ENCODE measurements around the gene MED28. TPM values are rescaled to one million over a fixed set of nuclear protein-coding genes. Genes with fewer than 3 reads are reported as not detected.

Gene MED28
- total RNA-seq (10 to 100 TPM; 50.5 to 64.7 TPM), total RNA-seq (85.1 to 267 (median 160) reads per million in 172 experiments)
- 41.7 TPM for polyA plus RNA-seq (2013, experiment 1 of 2)
- polyA plus RNA-seq (2013, experiment 2 of 2) = 37.1 TPM

DNA sequence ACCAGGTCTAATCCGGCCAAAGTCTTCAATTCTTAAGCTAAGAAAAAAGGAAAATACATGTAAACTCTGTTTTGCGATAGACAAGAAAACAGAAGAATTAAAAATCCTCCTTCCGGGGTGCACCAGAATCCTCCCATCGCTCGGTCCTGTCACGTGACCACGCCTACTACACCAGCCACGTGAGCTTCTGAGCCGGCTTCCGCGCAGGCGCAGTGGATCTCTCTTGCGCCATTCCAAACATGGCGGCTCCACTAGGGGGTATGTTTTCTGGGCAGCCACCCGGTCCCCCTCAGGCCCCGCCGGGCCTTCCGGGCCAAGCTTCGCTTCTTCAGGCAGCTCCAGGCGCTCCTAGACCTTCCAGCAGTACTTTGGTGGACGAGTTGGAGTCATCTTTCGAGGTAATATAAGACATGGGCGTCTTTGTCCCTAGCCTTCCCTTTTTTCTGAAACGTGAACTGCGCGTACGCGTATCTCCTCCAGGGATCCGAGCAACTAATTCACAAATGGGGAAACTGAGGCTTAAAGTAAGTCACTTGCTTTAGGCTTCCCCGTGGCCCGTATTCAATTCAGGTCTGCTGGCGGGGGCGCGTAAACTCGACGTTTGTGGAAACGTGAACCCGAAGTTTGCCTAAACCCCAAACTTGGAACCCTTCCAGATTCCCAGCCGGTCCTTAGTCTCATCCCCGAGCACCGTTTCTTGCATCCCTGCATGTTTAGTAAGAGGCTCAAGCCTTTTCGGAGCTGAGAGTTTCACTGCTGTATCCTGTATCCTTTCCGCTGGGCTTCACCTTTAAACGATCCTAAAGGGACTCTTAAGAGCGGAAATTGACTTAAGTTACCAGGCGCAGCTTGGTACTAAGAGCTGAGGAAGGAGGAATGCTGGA is at the start of gene MED28:
TSS of gene MED28 (plus strand) at position 226 of the 884 bp plus-strand sequence. CDS start at position 240, 14 bp downstream.
- Histone ChIP-seq H3K9me3 (ENCODE audit: control insufficient read depth in 1 of 2, insufficient read depth in 1 of 2, low read length in 2 of 2) (no peaks in the 10 kb centered on the region), H3K27me3 (ENCODE audit: control insufficient read depth in 1 of 2, insufficient read depth in 2 of 2, low read length in 2 of 2) (no peaks in the 10 kb centered on the region), H3K27ac (ENCODE audit: low read depth in 1 of 2, low read length in 2 of 2) (peak within 1 kb of the TSS; percentile 68 to 92), H3K4me3 (ENCODE audit: low read length) (peak within 1 kb of the TSS; percentile 94), H3K4me1 (ENCODE audit: insufficient read depth, low read length) (peaks cover 55% of the 10 kb centered on the region), H3K36me3 (ENCODE audit: insufficient read depth, low read length) (peaks cover 27% of the 10 kb centered on the region)
- Mint-ChIP-seq H3K4me3 (peak within 1 kb of the TSS; percentile 93), H3K27ac (peak within 1 kb of the TSS; percentile 94), H3K27me3 (no peaks in the 10 kb centered on the region), H3K9me3 (no peaks in the 10 kb centered on the region), H3K36me3 (ENCODE audit: low read depth) (peaks cover 47% of the 10 kb centered on the region), H3K4me1 (ENCODE audit: low read depth) (peaks cover 50% of the 10 kb centered on the region)
- intact Hi-C loops (cut with DNase I, micrococcal nuclease) = loop anchor here (1.0 to 10.0 kb wide), 5 partner anchors 37 to 408 kb away; partner anchors contain the start of genes DCAF16 (in 2 of the 2), NCAPG (in 2 of the 2), LAP3 (in 1 of the 2) and QDPR (in 1 of the 2)
- ChIA-PET POLR2A (interaction anchor here (0.7 to 2.6 kb wide), 19 partner anchors 9 to 407 kb away, joined by 3 to 45 read pairs (median 4); partner anchors contain the start of genes DCAF16, LAP3, LCORL and NCAPG), CTCF (interaction anchor here (0.6 to 2.7 kb wide), 3 partner anchors 21 to 290 kb away, joined by 4 to 12 read pairs (median 7); no protein-coding TSS in a partner anchor)
- no peak for TF ChIP-seq CTCF (IDR thresholded peaks at IDR 0.05)
- ATAC-seq (ENCODE audit: poor library complexity) (peak; percentile 93), DNase-seq (peak; percentile 90 to 98 (median 94))

- no peaks in the 10 kb centered on the region for H3K4me1 Mint-ChIP-seq (ENCODE audit: low read depth)
- no peak overlapping the region for H3K27ac Mint-ChIP-seq
- no peak overlapping the region for H3K4me3 Mint-ChIP-seq
- H3K36me3 ChIP-seq (ENCODE audit: insufficient read depth, low read length) = no peaks in the 10 kb centered on the region
- intact Hi-C loops (cut with DNase I, micrococcal nuclease) = no loop called here
- no peaks in the 10 kb centered on the region for H3K9me3 ChIP-seq (ENCODE audit: control insufficient read depth in 1 of 2, insufficient read depth in 1 of 2, low read length in 2 of 2)
- H3K9me3 Mint-ChIP-seq = no peaks in the 10 kb centered on the region
- DNase-seq = no peak
- CTCF ChIA-PET = no interaction called here
- H3K27me3 Mint-ChIP-seq = peaks cover 6% of the 10 kb centered on the region
- no peak overlapping the region for H3K27ac ChIP-seq (ENCODE audit: low read depth in 1 of 2, low read length in 2 of 2)
- ATAC-seq (ENCODE audit: poor library complexity) = no peak
- H3K4me1 ChIP-seq (ENCODE audit: insufficient read depth, low read length) = no peaks in the 10 kb centered on the region
- TF ChIP-seq CTCF (IDR thresholded peaks at IDR 0.05) = no peak
- H3K36me3 Mint-ChIP-seq (ENCODE audit: low read depth) = no peaks in the 10 kb centered on the region
- POLR2A ChIA-PET = no interaction called here
- no peaks in the 10 kb centered on the region for H3K27me3 ChIP-seq (ENCODE audit: control insufficient read depth in 1 of 2, insufficient read depth in 2 of 2, low read length in 2 of 2)
- H3K4me3 ChIP-seq (ENCODE audit: low read length) = no peak overlapping the region
Measured at GRCh38 chr4:17565846-17566245, 48.6 kb upstream of the MED28 start.

- no peak overlapping the region for H3K27ac Mint-ChIP-seq
- ChIA-PET POLR2A (no interaction called here), CTCF (no interaction called here)
- H3K9me3 Mint-ChIP-seq = no peaks in the 10 kb centered on the region
- Histone ChIP-seq H3K27ac (ENCODE audit: low read depth in 1 of 2, low read length in 2 of 2) (no peak overlapping the region), H3K27me3 (ENCODE audit: control insufficient read depth in 1 of 2, insufficient read depth in 2 of 2, low read length in 2 of 2) (no peaks in the 10 kb centered on the region), H3K36me3 (ENCODE audit: insufficient read depth, low read length) (no peaks in the 10 kb centered on the region), H3K9me3 (ENCODE audit: control insufficient read depth in 1 of 2, insufficient read depth in 1 of 2, low read length in 2 of 2) (no peaks in the 10 kb centered on the region), H3K4me1 (ENCODE audit: insufficient read depth, low read length) (no peaks in the 10 kb centered on the region), H3K4me3 (ENCODE audit: low read length) (no peak overlapping the region)
- intact Hi-C loops (cut with DNase I, micrococcal nuclease) = no loop called here
- no peak for ATAC-seq (ENCODE audit: poor library complexity)
- no peak for TF ChIP-seq CTCF (IDR thresholded peaks at IDR 0.05)
- no peaks in the 10 kb centered on the region for H3K36me3 Mint-ChIP-seq (ENCODE audit: low read depth)
- DNase-seq = no peak
- H3K4me3 Mint-ChIP-seq = no peak overlapping the region
- H3K27me3 Mint-ChIP-seq = peaks cover 6% of the 10 kb centered on the region
- no peaks in the 10 kb centered on the region for H3K4me1 Mint-ChIP-seq (ENCODE audit: low read depth)
Measured at GRCh38 chr4:17567271-17567670, 47.2 kb upstream of the MED28 start.
